ENCODE results near the gene DUSP8.

Gene DUSP8

GRCh38 chr11:1562469-1563148 lies 9.5 kb downstream of the DUSP8 start:
- TF ChIP-seq CTCF (IDR thresholded peaks at IDR 0.05; ENCODE audit: insufficient read depth, low read depth, low read length, missing control alignments), result no peak
- DNase-seq (ENCODE audit: low read depth), result no peak

GRCh38 chr11:1561955-1562354 lies 10.1 kb downstream of the DUSP8 start:
- no peak for DNase-seq (ENCODE audit: low read depth)
- TF ChIP-seq CTCF (IDR thresholded peaks at IDR 0.05; ENCODE audit: insufficient read depth, low read depth, low read length, missing control alignments), result no peak
- H3K4me3 ChIP-seq (ENCODE audit: low read depth, low read length), result no peak overlapping the region

More at GRCh38 chr11:1562469-1563148, 9.5 kb downstream of the DUSP8 start:
- no peak overlapping the region for H3K4me3 ChIP-seq (ENCODE audit: low read depth, low read length)

GRCh38 chr11:1561266-1561665 lies 10.8 kb downstream of the DUSP8 start:
- TF ChIP-seq CTCF (IDR thresholded peaks at IDR 0.05; ENCODE audit: insufficient read depth, low read depth, low read length, missing control alignments), result no peak

GRCh38 chr11:1560649-1561251 lies 11.3 kb downstream of the DUSP8 start:
- no peak for TF ChIP-seq CTCF (IDR thresholded peaks at IDR 0.05; ENCODE audit: insufficient read depth, low read depth, low read length, missing control alignments)
- no peak overlapping the region for H3K4me3 ChIP-seq (ENCODE audit: low read depth, low read length)
- no peak for DNase-seq (ENCODE audit: low read depth)

More at GRCh38 chr11:1561266-1561665, 10.8 kb downstream of the DUSP8 start:
- H3K4me3 ChIP-seq (ENCODE audit: low read depth, low read length), result no peak overlapping the region
- no peak for DNase-seq (ENCODE audit: low read depth)

GRCh38 chr11:1560002-1560648 lies 11.9 kb downstream of the DUSP8 start:
- no peak overlapping the region for H3K4me3 ChIP-seq (ENCODE audit: low read depth, low read length)
- no peak for DNase-seq (ENCODE audit: low read depth)
- TF ChIP-seq CTCF (IDR thresholded peaks at IDR 0.05; ENCODE audit: insufficient read depth, low read depth, low read length, missing control alignments), result no peak

- H3K4me3 ChIP-seq (ENCODE audit: low read depth, low read length), result no peak overlapping the region
- no peak for TF ChIP-seq CTCF (IDR thresholded peaks at IDR 0.05; ENCODE audit: insufficient read depth, low read depth, low read length, missing control alignments)
- DNase-seq (ENCODE audit: low read depth), result no peak
These were observed 12.7 kb downstream of the DUSP8 start for GRCh38 chr11:1559111-1559951.
